SH-SY5Y (cell line): Measurements from ENCODE around the gene DDO.

Source experiments
- GATA2 ChIP-seq: IDR thresholded peaks from 2 replicates; pipeline ENCODE4 v1.6.1; 2011; ENCODE audit warnings: mild to moderate bottlenecking, low read depth, low read length
- GATA3 ChIP-seq: IDR thresholded peaks from 2 replicates; pipeline ENCODE4 v1.6.1; 2011; ENCODE audit warnings: low read depth, mild to moderate bottlenecking, low read length, moderate library complexity

- TF ChIP-seq GATA3 (no peak), GATA2 (no peak)
These were observed 10.8 kb downstream of the DDO start for GRCh38 chr6:110404607-110405006.
